ENCODE measurements around the gene TACC2.

DNA sequence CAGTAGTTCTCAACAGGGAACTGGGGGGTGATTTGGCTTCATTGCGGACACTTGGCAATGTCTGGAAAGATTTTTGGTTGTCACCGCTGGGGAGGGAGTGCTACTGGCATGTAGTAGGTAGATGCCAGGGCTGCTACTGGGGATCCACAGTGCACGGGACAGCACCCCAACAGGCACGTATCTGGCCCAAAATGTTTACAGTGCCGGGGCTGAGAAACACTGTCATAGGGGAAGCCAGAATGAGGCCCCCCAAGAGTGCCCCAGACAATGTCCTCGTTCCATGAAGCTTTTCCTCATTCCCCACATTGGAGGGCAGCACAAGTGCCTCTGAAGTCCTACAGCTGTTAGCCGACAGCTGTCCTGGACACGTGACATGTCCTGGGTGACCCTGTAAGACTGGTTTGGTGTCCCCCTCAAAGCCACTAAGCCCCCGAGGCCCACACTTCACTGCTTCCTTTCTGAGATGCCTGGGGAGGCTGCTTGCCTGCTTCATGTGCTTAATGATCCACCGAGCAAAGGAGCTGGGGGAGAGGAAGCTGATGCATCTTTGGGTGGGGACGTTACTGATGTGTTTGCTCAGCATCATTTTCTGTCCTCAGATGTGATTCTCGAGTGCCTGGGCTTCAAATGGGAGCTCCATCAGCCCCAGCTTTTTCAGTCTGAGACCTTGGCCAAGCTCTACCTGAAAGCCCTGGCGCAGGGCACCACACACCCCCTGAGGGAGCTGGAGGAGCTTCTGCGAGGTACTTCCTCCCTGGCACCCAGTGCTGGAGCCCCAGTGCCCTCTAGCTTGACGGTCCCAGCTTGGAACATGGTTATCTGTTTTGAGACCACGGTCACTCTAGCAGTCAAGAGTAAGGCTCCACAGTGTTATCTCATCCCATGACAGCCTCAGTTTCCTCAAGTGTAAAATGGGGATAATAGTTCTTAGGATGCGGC is 296.8 kb downstream of the TACC2 start:
- TF ChIP-seq, protein P1, sequence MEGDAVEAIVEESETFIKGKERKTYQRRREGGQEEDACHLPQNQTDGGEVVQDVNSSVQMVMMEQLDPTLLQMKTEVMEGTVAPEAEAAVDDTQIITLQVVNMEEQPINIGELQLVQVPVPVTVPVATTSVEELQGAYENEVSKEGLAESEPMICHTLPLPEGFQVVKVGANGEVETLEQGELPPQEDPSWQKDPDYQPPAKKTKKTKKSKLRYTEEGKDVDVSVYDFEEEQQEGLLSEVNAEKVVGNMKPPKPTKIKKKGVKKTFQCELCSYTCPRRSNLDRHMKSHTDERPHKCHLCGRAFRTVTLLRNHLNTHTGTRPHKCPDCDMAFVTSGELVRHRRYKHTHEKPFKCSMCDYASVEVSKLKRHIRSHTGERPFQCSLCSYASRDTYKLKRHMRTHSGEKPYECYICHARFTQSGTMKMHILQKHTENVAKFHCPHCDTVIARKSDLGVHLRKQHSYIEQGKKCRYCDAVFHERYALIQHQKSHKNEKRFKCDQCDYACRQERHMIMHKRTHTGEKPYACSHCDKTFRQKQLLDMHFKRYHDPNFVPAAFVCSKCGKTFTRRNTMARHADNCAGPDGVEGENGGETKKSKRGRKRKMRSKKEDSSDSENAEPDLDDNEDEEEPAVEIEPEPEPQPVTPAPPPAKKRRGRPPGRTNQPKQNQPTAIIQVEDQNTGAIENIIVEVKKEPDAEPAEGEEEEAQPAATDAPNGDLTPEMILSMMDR (IDR thresholded peaks at IDR 0.05), result no peak
- no peak for TF ChIP-seq POLR2A (IDR thresholded peaks at IDR 0.05)
